Activated B cell treated with CpG ODN at 0.5 μM for 24 hours (primary cell): ENCODE measurements around the gene GPR18. TPM values are rescaled to one million over a fixed set of nuclear protein-coding genes. Genes with fewer than 3 reads are reported as not detected.

ENCODE experiments used
- ATAC-seq: fragments of 200-7000 bp; cut with Tn5 transposase; one replicate; pipeline ENCODE4 v1.10.0; 2021; ENCODE audit warnings: low read depth, mild to moderate bottlenecking, moderate library complexity
- CTCF ChIA-PET: fragments of 350-600 bp; sonication (Branson Sonifier 250); formaldehyde crosslinking; loops from one replicate; lab custom pipeline; 2021; ENCODE audit warnings: antibody characterized with exemption; lab: Charles Lee
- POLR2A ChIA-PET: fragments of 350-600 bp; sonication (Branson Sonifier 250); formaldehyde crosslinking; loops from one replicate; lab custom pipeline; 2021; ENCODE audit warnings: antibody characterized with exemption; lab: Charles Lee
- DNase-seq: peaks from one replicate; pipeline ENCODE4 v3.0.0; 2022
- H3K27ac Mint-ChIP-seq: one replicate; pipeline ENCODE4 v1.8.0; 2020; ENCODE audit warnings: mixed read lengths
- H3K27me3 Mint-ChIP-seq: one replicate; pipeline ENCODE4 v1.8.0; 2021; ENCODE audit warnings: mixed read lengths
- H3K36me3 Mint-ChIP-seq: one replicate; pipeline ENCODE4 v1.8.0; 2021; ENCODE audit warnings: low read depth, mixed read lengths
- H3K4me1 Mint-ChIP-seq: one replicate; pipeline ENCODE4 v1.8.0; 2021; ENCODE audit warnings: mixed read lengths
- H3K4me3 Mint-ChIP-seq: one replicate; pipeline ENCODE4 v1.8.0; 2020; ENCODE audit warnings: mild to moderate bottlenecking, mixed read lengths
- H3K9me3 Mint-ChIP-seq: one replicate; pipeline ENCODE4 v1.8.0; 2020; ENCODE audit warnings: mixed read lengths
- CTCF ChIP-seq: fragments of 200-600 bp; IDR thresholded peaks from one replicate; pipeline ENCODE4 v1.8.0; 2022; ENCODE audit warnings: antibody characterized with exemption, mild to moderate bottlenecking
- intact Hi-C: fragments of 100-400 bp; cut with micrococcal nuclease; formaldehyde crosslinking; loops from one replicate; pipeline ENCODE4 v1.15.1; 2024
- total RNA-seq: library from RNA; stranded (reverse); gene quantifications from 2 replicates; pipeline ENCODE4 v1.2.3, GENCODE V29; 2022

Gene GPR18
- total RNA-seq, 1 donor from 2014 or later: 29.0 TPM

GRCh38 chr13:99208185-99208584, 50.0 kb downstream of the GPR18 start:
- no peak for ATAC-seq
- H3K4me3 Mint-ChIP-seq: no peak overlapping the region
- no peaks in the 10 kb centered on the region for H3K27me3 Mint-ChIP-seq
- ChIA-PET CTCF (interaction anchor here (0.6 kb wide), 1 partner anchor 229 kb away, joined by 3 read pairs; no protein-coding TSS in a partner anchor), POLR2A (interaction anchor here (1.2 to 1.5 kb wide), 2 partner anchors 24 to 50 kb away, joined by 3 to 8 read pairs; partner anchors contain the start of gene GPR18)
- peaks cover 60% of the 10 kb centered on the region for H3K36me3 Mint-ChIP-seq
- no peak for DNase-seq
- TF ChIP-seq CTCF: no peak
- no peaks in the 10 kb centered on the region for H3K9me3 Mint-ChIP-seq
- H3K27ac Mint-ChIP-seq: no peak overlapping the region
- peaks cover 70% of the 10 kb centered on the region for H3K4me1 Mint-ChIP-seq
- intact Hi-C loops: loop anchor here (10.0 kb wide), 1 partner anchor 633 kb away; the partner anchor contains the start of gene STK24

DNA sequence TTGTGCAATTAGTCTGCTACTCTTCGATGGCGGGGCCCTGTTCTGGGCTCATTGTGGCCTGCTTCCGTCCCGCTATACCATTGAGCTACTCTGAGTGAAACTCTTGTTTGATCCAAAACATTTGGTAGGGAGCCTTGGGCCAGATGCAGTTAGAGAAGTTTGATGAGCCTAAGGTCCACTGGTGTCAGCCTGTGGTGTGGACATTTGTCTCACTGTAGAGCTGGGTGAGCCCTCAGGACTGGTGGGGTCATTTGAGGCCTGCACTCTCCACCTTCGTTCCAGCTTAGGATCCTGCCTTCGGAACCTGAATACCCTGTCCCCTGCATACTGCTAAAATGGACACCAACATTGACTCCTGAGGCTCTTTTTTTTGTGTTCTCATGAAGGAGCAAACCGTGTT, 50.7 kb downstream of the GPR18 start:
- Mint-ChIP-seq H3K27me3 (no peaks in the 10 kb centered on the region), H3K4me3 (no peak overlapping the region), H3K4me1 (peaks cover 75% of the 10 kb centered on the region), H3K36me3 (peaks cover 59% of the 10 kb centered on the region), H3K9me3 (no peaks in the 10 kb centered on the region), H3K27ac (no peak overlapping the region)
- ATAC-seq (no peak), DNase-seq (no peak)
- TF ChIP-seq CTCF: no peak
- ChIA-PET POLR2A (interaction anchor here (0.9 to 1.5 kb wide), 3 partner anchors 23 to 51 kb away, joined by 3 to 8 read pairs (median 3); partner anchors contain the start of gene GPR18), CTCF (interaction anchor here (0.8 to 1.6 kb wide), 3 partner anchors 31 to 62 kb away, joined by 3 to 5 read pairs (median 3); no protein-coding TSS in a partner anchor)
- intact Hi-C loops: loop anchor here (10.0 kb wide), 1 partner anchor 633 kb away; the partner anchor contains the start of gene STK24

GRCh38 chr13:99206873-99207272, 51.3 kb downstream of the GPR18 start:
- Mint-ChIP-seq H3K27ac (no peak overlapping the region), H3K4me3 (no peak overlapping the region), H3K4me1 (peaks cover 80% of the 10 kb centered on the region), H3K9me3 (no peaks in the 10 kb centered on the region), H3K27me3 (no peaks in the 10 kb centered on the region), H3K36me3 (peaks cover 53% of the 10 kb centered on the region)
- intact Hi-C loops: loop anchor here (10.0 kb wide), 1 partner anchor 632 kb away; the partner anchor contains the start of gene STK24
- TF ChIP-seq CTCF: no peak
- ChIA-PET POLR2A (interaction anchor here (0.9 to 1.5 kb wide), 3 partner anchors 24 to 51 kb away, joined by 3 to 8 read pairs (median 3); partner anchors contain the start of gene GPR18), CTCF (interaction anchor here (0.8 to 1.6 kb wide), 4 partner anchors 31 to 62 kb away, joined by 3 to 5 read pairs (median 3); no protein-coding TSS in a partner anchor)
- no peak for ATAC-seq
- DNase-seq: no peak

DNA sequence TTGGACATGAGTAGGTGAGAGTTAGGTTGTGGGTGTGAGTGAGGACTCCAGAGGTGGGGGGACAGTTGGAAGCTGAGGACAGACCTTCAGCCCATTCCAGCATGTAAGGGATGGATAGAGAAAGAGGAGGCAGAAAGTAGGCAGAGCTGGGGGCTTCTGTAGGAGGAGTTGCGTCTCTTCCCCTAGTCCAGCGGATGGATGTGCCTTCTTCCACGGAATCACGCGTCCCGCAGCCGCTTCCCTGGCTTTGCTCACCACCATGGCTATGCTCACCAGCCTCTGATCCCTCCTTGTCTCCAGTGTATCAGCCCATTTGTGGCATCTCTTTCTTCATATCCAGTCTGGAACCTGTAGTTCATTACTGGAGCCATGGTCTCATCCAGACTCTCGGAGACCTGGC, 52.0 kb downstream of the GPR18 start:
- DNase-seq (no peak), ATAC-seq (no peak)
- ChIA-PET POLR2A (interaction anchor here (0.7 to 7.4 kb wide), 5 partner anchors 26 to 59 kb away, joined by 3 to 86 read pairs (median 57); partner anchors contain the start of gene GPR18), CTCF (interaction anchor here (0.9 to 1.6 kb wide), 3 partner anchors 30 to 58 kb away, joined by 3 to 5 read pairs (median 3); no protein-coding TSS in a partner anchor)
- Mint-ChIP-seq H3K27ac (no peak overlapping the region), H3K4me3 (no peak overlapping the region), H3K27me3 (no peaks in the 10 kb centered on the region), H3K9me3 (no peaks in the 10 kb centered on the region), H3K4me1 (peaks cover 81% of the 10 kb centered on the region), H3K36me3 (peaks cover 50% of the 10 kb centered on the region)
- TF ChIP-seq CTCF: no peak
- intact Hi-C loops: loop anchor here (10.0 kb wide), 1 partner anchor 631 kb away; the partner anchor contains the start of gene STK24
